ENCODE data around the gene ADAM17.
A peak's percentile ranks its signal among the peaks of the same experiment; 100 is the strongest.

ADAM17 gene

DNA sequence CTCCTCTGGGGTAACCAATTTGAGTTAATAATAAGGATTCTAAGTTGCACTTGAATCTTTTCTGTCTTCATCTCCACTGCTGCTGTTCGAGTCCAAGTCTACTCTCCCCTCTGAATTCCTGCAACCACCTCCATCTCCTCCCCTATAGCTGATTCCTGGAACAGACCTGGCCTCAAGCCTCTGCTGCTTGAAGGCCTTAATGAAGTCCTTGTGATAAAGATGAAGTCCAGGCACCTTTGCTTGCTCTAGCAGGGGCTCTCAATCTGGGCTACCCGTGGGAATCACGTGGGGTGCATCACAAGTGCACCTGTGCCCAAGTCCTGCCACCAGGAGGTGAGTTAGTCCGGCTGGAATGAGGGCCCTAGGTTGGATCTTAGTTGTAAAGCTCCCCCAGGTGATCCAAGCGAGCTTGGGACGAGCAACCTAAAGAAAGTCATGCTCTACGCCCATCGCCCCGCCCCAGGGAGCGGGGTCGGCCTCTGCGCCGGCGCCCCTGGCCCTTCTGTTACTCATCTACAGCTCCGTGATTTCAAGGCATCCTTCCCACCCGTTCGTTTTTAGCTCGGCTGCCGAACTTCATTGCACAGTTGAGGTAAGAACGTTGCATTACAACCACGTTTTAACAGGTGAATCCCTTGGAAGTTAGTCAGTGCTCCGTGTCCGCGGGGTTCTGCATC lies 82.2 kb downstream of the ADAM17 start:
- H3K4me3 ChIP-seq (ENCODE audit: low read depth, low read length) = peak overlapping the region; percentile 94
- TF ChIP-seq, protein P1, sequence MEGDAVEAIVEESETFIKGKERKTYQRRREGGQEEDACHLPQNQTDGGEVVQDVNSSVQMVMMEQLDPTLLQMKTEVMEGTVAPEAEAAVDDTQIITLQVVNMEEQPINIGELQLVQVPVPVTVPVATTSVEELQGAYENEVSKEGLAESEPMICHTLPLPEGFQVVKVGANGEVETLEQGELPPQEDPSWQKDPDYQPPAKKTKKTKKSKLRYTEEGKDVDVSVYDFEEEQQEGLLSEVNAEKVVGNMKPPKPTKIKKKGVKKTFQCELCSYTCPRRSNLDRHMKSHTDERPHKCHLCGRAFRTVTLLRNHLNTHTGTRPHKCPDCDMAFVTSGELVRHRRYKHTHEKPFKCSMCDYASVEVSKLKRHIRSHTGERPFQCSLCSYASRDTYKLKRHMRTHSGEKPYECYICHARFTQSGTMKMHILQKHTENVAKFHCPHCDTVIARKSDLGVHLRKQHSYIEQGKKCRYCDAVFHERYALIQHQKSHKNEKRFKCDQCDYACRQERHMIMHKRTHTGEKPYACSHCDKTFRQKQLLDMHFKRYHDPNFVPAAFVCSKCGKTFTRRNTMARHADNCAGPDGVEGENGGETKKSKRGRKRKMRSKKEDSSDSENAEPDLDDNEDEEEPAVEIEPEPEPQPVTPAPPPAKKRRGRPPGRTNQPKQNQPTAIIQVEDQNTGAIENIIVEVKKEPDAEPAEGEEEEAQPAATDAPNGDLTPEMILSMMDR (IDR thresholded peaks at IDR 0.05; ENCODE audit: low read depth, low read length, missing control alignments) = peak; percentile 49
- no peak for DNase-seq (ENCODE audit: low read depth)

DNA sequence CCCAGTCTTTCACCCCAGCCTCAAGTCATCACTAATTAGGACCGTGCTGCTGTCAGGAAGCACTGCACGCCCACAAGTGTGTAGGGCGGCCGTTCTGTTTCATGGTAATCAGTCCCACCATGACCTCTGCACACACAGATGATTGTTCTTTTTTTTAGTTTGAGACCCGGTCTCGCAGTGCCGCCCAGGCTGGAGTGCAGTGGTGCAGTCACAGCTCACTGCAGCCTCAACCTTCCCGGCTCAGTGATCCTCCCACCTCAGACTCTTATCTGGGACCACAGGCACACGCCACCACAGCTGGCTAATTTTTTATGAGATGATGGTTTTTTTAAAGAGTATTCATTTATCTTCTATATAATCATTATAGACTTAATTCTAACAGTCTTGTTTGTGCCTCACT lies 83.1 kb downstream of the ADAM17 start:
- DNase-seq (ENCODE audit: low read depth) = no peak
- H3K4me3 ChIP-seq (ENCODE audit: low read depth, low read length) = no peak overlapping the region
- TF ChIP-seq, protein P1 (IDR thresholded peaks at IDR 0.05; ENCODE audit: low read depth, low read length, missing control alignments) = no peak

DNA sequence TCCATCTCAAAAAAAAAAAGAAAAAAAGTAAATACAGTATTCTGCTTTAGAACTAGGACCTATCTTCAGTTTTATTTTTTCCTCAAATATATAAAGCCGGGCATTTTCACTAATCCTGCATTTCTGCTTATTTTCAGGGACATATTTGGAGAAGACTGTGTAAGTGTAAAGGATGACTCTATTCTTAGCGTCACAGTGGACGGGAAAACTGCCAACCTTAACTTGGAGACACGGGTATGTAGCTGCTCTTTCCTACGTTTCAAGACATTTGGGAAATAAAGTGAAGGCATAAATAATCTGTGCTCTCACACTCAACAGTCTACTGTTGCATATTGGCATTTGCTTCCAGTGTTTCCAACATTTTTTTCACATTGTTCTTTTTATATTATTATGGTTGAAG lies 84.4 kb downstream of the ADAM17 start:
- TF ChIP-seq, protein P1 (IDR thresholded peaks at IDR 0.05; ENCODE audit: low read depth, low read length, missing control alignments) = no peak
- H3K4me3 ChIP-seq (ENCODE audit: low read depth, low read length) = no peak overlapping the region
- no peak for DNase-seq (ENCODE audit: low read depth)

DNA sequence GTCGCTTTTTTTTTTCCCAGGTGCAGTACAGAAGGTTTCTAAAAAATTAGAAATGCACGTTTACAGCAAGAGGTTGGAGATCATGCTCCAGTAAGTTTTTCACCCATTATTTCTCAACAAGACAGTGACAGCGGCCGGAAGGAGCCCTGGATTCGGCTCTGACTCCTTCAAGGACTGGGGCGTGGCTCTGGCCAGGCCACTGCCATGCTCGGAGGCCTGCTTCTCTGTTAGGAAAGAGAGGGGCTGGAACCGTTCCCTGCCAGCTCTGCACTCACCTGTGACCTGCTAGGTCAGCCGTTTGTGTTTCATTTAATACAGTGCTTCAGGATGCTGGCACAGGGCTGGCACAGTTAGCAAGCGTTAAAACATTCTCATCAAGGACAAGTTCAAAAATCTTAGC lies 87.9 kb downstream of the ADAM17 start:
- TF ChIP-seq, protein P1 (IDR thresholded peaks at IDR 0.05; ENCODE audit: low read depth, low read length, missing control alignments) = no peak
- DNase-seq (ENCODE audit: low read depth) = no peak
- H3K4me3 ChIP-seq (ENCODE audit: low read depth, low read length) = no peak overlapping the region

DNA sequence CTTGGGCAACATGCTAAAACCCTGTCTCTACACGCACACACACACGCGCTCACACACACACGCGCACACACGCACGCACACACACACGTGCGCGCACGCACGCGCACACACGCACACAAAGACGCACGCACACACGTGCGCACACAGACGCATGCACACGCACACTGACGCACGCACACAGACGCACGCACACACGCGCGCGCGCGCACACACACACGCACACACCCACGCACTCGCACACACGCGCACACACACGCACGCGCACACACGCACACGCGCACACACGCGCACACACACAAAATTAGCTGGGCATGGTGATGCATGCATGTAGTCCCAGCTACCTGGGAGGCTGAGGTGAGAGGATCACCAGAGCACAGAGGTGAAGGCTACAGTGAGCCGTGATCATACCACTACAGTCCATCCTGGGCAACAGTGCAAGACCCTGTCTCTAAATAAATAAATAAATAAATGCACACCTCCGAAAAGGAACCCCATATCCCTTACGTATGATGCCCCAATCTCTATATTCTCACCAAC lies 89.4 kb downstream of the ADAM17 start:
- no peak overlapping the region for H3K4me3 ChIP-seq (ENCODE audit: low read depth, low read length)
- TF ChIP-seq, protein P1 (IDR thresholded peaks at IDR 0.05; ENCODE audit: low read depth, low read length, missing control alignments) = no peak
- no peak for DNase-seq (ENCODE audit: low read depth)

DNA sequence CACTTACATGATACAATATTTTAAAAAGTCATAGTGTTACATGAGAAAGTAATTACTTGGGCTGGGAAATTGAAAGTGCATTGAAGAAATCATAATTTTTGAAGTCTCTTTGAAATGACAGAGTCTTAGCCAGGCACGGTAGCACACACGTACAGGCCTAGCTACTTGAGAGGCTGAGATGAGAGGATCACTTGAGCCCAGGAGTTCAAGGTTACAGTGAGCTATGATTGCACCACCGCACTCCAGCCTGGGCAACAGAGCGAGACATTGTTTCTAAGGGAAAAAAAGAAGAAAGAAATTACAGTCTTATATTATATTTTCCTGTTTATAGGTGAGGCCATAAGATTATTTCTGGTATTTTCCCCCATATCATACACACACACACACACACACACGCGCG lies 90.5 kb downstream of the ADAM17 start:
- no peak for DNase-seq (ENCODE audit: low read depth)
- no peak overlapping the region for H3K4me3 ChIP-seq (ENCODE audit: low read depth, low read length)
- TF ChIP-seq, protein P1 (IDR thresholded peaks at IDR 0.05; ENCODE audit: low read depth, low read length, missing control alignments) = no peak

DNA sequence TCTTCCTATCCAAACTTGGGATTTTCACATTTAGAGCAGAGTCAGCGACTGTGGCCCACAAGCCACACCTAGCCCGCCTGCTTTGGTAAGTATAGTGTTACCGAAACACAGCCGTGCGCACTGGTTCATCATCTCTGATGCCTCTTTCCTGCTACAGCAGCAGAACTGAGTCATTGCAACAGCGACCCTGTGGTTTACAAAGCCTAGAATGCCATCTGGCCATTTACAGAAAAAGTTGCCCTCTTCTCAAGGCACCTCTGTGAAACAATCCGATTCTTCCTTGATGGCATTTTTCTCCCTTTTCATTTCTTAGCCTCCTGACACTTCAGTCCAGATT lies 92.0 kb downstream of the ADAM17 start:
- TF ChIP-seq, protein P1 (IDR thresholded peaks at IDR 0.05; ENCODE audit: low read depth, low read length, missing control alignments) = no peak
- DNase-seq (ENCODE audit: low read depth) = no peak
- H3K4me3 ChIP-seq (ENCODE audit: low read depth, low read length) = no peak overlapping the region
